HG03039 (cell line): ENCODE measurements around the gene HAGH.
"Not testable (repeated sequence)": the region's sequence is repeated elsewhere in the genome, so short reads cannot be mapped to it uniquely, and the experiment has no call there.

Source experiments
- ATAC-seq: cut with Tn5 transposase; IDR thresholded peaks from one replicate; pipeline ENCODE4 v1.9.1; 2021; ENCODE audit warnings: mild to moderate bottlenecking, moderate library complexity; ENCODE audit not compliant: unreplicated experiment

Gene HAGH

DNA sequence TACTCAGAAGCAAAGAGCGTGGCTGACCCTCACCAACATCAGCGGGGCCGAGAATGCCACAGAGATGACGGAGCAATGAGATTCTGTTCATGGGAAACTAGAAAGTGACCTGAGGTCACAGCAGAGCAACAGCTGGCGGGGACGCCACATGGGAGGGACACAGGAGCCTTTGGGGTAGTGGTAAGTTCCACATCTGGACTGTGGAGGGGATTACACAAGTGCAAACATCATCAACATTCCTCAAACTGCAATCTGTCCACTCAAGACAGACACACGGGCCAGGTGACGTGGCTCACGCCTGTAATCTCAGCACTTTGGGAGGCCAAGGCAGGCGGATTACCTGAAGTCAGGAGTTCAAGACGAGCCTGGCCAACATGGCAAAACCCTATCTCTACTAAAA, 11.2 kb downstream of the HAGH start:
- no peak for ATAC-seq

DNA sequence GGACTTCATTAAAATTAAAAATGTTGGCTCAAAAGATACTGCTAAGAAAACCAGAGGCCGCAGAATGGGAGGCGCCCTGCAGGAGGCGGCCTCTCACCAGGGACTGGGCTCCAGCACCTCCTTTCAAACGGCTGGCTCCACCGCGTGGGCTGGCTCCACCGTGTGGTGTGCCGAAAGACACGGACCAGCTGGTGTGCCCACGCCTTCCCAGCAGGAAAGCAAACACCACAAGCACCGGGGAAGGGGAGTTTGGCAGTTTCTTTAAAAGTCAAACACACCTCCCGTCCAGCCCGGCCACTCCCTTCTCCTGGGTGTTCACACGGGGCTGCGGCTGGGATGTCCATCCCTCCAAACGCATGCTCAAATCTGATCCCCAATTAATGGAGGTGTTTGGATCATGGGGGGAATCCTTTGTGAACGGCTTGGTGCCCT, 13.9 kb downstream of the HAGH start:
- no peak for ATAC-seq

DNA sequence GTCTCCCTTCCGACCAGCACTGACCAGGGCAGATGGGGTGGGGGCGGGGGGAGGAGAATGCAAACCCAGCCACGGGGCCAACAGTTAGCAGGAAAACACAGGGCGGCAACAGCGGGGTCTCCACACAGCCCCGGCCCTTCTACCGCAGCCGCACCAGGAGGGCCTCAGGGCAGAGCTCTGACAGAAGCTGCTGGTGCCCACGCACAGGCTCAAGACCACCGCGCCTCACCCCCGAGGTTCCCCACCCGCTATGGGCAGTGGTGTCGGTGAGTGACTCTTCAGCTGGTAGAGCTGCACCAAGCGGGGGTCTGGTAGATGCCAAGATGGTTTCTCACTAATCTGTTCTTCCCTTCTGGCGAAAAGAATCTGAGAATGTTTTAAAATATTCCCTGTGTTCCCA, 16.1 kb downstream of the HAGH start:
- ATAC-seq = no peak

DNA sequence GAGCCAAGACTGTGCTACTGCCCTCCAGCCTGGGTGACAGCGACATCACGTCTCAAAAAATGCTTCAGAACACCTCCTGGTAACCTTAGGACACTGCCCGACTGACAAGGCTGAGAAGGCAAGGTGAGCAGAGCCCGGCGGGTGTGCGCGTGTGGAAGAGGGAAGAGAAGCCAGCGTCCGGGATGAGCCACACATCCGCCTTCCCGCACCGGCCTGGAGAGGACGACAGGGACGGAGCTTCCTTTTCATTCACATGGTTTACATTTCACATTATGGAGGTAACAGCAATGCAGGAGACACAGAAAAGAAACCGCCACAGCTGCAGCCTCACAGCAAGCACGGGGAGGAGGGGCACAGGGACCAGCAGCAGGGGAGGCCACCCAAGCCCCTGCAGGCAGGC, 16.5 kb downstream of the HAGH start:
- ATAC-seq = no peak

DNA sequence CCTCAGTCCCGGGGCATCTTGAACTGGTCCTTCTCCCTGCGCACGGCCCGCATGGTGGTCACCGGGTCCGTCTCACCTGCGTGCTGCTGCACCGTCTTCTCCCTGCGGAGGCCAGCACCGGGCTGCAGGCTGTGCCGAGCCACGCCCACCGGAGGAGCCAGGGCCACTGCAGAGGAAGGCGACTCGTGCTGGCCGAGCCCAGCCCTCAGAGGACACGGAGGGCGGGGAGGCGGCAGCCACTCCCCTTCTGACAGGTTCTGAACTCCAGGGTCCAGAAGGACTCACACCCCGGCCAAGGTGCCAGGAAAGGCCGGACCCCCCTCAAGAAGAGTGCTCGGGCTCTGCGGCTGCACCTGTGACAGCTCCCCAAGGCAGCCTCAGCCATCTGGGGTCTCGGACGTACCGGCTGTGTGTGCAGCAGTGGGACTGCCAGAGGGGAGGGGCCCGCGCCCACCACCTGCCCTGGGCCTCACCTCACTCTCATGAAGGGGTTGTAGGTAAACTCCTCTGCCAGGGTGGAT, 17.3 kb downstream of the HAGH start:
- ATAC-seq = no peak

DNA sequence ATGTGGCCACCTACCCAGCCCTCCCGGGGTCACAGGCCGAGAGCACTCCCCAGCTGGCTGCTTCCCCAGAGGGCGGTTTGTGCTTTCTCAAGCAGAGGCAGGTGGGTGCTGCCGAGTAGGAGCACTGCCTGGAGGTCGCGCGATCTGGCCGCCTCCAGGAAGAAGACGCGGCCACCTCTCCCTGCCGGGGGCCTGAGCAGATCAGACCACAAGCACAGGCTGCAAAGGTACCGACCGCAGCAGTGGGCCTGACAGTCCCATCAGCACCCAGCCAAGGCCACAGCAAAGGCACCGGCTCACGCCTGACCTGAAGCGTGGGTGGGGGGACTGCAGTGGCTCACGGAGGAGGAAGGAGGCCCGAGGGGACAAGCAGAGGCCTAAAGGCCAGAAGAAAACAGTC, 17.9 kb downstream of the HAGH start:
- ATAC-seq = no peak

DNA sequence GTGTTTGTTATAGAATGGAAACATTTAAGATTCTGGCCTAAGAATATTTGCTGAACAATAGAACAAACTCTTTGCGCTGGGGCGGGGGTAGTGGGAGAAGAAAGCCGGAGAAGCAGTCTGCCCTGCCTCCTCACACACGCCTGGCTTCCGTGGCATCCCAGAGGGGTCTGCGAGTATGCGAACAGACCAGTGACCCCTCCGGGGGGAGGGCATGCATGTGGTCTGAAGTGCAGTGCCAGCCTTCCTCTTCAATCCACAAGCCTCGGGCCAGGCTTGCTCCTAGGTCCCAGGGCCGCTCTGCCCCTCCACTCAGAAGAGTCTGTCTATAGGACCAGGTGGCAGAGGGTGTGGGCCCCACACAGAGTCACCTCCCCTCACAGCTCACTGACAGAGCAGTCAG, 19.0 kb downstream of the HAGH start:
- no peak for ATAC-seq

DNA sequence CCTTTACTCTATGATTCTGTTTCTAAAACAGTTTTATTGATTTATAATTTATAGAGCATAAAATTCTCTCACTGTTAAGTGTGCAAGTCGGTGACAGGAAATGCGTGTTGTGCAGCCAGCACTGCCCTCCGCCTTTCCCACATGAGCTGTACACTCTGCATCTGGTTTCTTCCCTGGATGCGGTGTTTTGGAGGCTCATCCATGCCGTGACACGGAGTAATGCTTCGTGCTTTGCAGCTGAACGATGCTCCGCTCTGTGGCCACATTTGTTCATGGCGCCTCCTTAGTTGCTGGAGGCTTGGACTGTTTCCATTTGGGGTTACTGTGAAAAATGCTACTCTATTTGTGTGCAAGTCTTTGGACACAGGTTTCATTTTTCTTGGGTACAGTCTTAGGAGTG, 25.9 kb downstream of the HAGH start:
- no peak for ATAC-seq

DNA sequence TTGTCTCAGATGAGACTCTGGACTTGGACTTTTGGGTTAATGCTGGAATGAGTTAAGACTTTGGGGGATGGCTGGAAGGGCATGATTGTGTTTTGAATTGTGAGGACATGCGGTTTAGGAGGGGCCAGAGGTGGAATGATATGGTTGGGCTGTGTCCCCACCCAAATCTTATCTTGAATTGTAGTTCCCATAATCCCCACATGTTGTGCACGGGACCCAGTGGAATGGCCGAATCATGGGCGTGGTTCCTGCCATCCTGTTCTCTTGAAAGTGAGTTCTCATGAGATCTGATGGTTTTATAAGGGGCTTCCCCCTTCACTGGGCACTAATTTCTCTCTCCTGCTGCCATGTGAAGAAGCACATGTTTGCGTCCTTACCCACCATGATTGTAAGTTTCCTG, 27.4 kb downstream of the HAGH start:
- not testable (repeated sequence) for ATAC-seq

DNA sequence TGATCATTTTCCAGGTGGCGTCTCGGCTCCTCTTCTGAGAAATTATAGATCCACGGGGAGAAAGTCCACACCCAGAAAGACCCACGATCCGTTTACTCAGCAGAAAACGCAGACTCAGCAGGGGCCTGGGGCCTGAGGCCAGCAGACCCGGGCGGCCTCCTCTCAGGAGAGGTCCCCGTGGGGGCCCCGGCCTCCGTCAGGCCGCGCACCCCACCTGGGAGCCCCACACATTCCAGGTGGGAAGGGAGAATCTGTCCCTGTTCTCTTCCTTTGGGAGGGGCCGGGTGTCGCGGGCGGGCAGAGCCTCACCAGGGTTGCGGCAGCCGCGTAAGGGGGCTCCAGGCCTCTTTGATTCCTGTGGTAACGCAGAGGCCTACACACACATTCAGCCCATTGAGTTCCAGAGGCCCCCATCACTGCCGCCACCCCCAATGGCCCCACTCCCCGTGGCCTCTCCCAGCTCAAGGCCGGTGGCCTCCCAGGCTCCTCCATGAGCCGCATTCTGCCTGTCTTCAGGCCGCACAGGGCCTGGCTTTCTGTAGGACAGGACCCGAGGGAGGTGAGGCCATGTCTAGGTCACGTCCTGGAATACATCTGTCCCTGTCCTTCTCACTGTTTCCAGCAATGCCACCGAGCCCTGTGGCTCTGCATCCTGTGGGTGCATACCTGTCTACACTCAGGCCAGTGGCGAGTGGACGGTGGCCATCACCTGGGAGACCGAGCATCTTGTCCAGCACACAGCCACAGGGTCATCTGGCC, 31.5 kb downstream of the HAGH start:
- ATAC-seq = no peak

DNA sequence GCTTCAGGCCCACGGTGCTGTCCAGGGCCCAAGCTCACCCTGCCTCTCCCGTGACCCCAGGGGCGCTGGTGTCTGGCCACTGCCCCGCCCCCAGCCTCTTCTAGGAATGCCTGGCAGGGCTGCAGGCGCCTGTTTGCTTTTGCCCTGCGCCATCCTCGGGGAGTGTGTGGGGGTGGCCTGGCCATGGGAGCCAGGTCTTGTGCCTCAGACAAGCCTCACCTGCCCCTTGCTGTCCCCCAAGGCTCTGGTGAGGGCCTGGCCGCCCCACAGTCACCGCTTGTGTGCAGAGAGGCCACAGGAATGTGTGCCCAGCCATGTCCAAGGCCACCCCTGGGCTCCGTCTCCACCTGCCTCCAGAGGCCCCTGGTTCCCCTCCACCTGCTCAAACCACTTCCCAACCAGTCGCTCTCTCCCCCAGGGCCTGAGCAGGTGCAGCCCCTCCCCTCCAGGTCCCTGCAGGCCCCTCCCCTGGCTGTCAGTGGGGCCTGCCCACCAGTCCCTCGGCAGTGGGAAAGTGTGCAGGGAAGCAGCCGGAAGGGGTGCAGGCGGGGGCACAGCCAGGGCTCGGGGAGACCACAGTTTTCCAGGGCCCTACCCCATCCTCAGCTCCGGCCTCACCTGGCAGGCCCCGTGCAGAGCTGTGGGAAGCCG, 32.3 kb downstream of the HAGH start:
- ATAC-seq = no peak

DNA sequence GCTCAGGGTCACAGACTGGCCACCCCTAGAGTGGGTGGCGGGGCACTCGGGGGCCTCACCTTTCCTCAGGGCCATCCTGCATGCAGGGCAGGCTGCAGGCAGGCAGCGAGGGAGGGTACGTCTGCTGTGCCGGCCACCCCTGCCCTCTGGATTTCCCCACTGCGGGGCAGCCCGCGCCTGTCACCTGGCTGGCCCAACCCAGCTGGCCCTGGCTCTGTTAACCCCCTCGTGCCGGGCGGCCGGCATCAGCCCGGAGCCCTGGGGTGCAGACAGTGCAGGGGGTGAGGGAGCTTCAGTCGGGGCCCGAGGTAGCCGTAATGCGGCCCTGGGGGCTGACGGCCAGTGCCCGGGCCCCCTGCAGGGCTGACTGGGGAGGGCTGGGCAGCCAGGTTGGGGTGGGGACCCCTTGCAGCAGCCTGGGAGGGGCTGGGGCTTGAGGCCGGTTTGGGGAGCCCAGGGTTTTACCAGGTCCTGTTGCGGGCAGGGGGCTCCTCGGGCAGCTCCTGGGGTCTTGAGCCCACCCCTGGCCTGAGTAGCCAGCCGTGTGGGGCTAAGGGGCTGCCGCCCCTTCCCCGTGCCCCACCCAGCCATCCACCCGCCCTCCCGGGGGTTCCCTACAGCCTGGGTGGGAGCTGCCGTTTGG, 32.9 kb downstream of the HAGH start, which contains the start of gene IGFALS:
TSS of gene IGFALS (minus strand) at position 128 of the 643 bp plus-strand sequence. CDS start at position 75, 53 bp downstream.
- ATAC-seq = no peak

DNA sequence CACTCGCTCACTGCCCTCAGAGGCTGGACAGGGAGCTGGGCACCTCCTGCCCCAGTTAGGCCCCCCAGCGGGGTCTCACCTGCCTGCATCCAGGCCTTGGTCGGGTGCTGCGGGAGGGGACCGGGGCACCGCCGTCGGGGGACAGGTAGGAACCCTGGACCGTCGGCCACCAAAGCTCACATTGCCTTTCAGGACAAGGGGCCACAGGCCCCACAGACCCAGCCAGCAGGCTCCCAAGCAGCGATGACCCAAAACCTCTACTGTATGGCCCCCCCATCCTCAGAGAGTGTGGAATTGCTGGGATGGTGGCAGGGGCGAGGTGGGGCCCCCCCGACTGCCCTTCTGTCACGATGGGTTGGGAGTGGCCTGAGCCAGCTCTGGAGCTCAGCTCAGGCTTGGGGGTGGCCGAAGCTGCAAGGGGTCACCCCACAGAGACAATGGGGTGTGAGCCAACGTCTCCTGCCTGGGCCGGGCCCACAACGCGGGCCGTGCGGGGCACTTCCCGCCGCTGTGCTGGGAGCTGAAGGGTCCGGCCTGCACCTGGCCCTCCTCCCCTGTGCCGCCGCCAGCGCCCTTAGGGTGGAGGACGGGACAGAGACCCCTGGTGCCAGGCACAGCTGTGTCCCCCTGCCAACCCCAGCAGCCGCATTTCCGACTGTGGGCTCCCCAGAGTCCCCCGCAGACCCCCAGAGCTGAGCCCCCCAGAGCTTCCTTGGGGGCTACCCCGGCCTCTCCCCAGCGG, 33.6 kb downstream of the HAGH start:
- ATAC-seq = no peak

DNA sequence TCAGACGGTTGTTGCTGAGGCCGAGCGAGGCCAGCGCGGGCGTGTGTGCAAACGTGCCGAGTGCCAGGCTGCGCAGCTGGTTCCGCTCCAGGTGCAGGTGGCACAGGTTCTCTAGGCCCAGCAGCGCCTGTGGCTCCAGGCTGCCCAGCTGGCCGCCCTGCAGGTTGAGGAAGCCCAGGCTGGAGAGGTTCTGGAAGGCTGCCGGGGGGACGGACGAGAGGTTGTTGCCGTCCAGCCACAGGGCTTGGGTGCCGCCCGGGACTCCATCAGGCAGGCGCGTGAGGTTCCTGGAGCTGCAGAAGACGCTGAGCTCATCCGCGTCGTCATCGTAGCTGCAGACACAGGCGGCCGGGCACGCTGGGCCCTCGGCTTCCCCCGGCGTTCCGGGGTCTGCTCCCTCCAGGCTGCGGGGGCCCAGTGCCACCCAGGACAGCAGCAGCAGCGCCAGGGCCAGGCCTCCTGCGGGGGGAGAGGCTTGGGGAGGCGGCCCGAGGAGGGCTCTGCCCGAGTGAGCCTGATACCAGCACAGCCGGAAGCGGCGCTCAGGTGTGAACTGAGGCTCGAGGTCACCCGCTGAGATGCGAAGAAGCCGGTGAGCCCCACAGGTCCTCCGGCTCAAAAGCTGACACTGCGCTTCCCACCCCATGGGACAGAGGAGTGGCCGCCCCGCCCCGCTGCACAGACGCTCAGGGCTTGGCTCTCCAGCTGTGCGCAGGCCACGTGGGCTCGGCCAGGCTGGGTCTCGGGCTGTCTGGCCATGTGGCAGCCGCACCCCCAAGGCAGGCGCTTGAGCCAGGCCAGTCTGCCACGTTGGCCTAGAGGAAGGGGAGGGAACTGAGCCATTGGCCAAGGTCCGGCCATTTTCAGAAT, 34.4 kb downstream of the HAGH start:
- ATAC-seq = no peak

DNA sequence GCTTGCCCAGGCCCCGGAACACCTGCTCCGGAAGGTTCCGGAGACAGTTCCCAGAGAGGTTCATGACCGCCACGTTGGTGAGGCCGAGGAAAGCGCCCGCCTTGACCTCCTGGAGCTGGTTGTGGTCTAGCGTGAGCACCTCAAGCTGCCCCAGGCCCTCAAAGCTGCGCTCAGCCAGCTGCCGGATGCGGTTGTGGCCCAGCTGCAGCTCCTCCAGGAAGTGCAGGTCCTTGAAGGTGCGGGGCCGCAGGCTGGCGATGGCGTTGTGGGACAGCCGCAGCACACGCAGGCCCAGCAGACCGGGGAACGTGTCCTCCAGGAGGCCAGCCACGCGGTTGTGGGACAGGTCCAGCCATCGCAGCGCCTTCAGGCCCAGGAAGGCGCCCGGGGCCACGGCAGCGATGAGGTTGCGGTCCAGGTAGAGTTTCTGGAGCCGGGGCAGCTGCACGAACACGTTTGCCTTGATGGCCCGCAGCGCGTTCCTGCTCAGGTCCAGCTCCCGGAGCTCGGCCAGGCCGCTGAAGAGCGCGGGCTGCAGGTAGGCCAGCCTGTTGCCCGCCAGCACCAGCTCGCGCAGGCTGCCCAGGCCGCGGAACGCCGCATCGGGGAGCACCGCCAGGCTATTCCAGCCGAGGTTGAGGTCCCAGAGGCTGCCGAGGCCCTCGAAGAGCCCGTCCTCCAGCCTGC, 35.2 kb downstream of the HAGH start:
- no peak for ATAC-seq

DNA sequence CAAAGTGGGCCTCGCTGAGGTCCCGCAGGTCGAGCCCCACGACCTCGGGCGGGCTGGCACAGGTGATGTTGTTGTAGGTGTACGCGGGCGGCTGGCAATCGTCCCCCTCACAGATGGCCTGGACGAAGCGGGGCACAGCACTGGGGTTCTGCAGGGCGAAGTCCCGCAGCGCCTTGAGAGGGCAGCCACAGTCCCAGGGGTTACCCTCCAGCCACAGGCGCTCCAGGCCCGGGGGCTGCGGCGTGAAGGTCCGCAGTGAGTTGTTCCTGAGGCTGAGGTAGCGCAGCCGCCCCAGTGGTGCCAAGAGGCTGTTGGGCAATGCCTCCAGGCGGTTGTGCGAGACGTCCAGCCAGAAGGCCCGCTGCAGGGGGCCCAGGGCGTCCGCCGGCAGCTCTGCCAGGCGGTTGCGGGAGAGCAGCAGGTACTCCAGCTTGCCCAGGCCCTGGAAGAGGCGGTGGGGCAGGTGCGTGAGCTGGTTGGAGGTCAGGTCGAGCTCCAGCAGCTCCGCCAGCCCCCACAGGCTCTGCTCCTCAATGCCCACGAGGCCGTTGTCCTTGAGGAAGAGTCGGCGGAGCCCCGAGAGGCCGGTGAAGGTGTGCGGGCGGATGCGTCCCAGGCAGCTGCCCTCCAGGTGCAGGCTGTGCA, 35.9 kb downstream of the HAGH start:
- ATAC-seq = no peak

DNA sequence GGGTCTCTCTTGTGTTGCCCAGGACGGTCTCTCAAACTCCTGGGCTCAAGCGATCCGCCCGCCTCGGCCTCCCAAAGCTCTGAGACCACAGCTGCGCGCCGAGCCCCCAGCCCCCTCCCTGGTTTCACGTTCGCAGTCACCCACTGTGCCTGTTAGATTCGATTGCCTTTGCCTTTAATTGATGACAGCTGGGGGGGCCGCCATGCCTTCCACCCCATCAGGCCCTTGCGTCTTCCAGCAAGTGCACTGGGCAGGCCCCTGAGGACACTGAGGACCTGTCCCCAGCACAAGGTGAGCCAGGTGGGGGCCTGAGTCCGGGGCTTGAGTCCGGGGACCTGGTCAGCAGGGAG, 36.4 kb downstream of the HAGH start:
- no peak for ATAC-seq

DNA sequence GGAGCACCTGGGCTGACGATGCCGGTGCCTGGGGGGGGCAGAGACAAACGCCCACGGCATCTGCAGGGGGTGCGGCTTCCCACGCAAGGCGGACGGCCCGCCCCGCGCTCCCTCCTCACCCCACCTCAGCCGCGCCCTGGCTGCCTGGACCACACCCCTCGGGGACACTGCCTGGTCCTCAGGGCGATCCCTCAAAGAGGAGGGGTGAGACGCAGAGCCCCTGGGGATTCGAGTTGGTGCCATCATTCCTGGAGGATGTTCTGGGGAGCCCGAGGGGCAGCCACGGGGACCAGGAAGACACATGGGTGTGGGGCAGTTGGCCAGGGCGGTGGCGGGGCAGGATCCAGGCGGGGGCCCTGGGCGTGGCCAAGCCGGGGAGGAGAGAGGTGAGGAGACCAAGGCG, 37.0 kb downstream of the HAGH start:
- ATAC-seq = no peak

DNA sequence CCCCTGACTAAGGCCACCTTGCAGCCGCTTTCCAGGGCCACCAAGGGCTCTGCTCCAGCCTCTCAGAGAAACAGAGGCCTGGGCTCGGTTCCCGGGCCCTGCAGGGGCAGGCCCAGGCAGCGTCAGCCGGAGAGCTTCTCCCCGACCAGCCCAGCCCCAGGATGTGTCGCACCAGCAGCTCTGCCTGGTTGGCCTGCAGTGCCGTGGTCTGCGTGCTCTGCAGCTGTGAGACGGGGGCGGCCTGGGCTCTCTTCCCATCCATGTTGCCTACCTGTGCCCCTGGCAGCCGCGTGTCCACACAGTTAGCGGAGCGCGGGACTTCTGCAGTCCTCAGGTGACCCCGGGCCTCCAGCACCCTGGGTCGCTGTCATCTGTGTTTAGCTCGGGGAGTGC, 37.9 kb downstream of the HAGH start:
- no peak for ATAC-seq
